ENCODE results near the gene SYNGR3.

GRCh38 chr16:1944612-1945199 is 45.1 kb upstream of the SYNGR3 start:
- no peak for TF ChIP-seq REST (IDR thresholded peaks at IDR 0.05; ENCODE audit: insufficient read depth in 1 of 2, low read depth in 2 of 2, low read length in 2 of 2)
- no peak for TF ChIP-seq SIN3A (IDR thresholded peaks at IDR 0.05; ENCODE audit: borderline replicate concordance, insufficient read depth, low read length)

Measured in PFSK-1 (cell line).